Measurements from ENCODE around the gene FYB1.

DNA sequence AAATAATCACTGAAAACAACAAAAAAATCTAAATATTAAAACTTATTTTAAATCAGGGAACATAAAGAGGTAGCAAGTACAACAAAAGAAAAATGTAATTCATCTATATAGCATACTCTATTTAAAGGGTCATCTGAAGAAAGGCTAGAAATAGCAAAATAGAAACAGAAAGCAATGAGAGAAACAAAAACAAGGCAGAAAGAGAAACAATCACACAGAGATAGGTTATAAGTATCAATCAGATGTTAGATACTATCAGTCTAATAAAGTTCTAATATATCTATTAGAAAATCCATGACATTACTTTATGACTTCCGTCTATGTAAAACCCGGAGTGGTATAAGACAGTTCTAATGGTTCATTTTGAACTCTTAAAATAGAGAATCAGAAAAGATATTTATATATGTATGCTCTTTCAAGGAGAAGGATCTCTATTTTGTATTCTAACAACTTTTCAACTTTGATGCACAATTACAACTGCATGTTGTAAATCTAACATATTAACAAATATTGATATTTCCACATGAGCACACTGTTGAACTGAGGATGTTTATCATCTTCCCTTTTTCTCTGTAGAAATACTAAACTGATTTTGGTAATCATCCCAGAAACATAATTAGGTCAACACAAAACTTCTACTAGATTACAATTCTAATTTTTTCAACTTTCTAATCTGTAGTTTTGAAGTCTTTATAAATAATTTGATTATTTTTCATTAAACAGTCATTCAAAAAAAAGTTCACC is 161.0 kb downstream of the FYB1 start:
- TF ChIP-seq POLR2A (IDR thresholded peaks at IDR 0.05; ENCODE audit: borderline replicate concordance, extremely low read depth, insufficient read depth, insufficient read length) (no peak), TCF7L2 (IDR thresholded peaks at IDR 0.05; ENCODE audit: borderline replicate concordance, extremely low read depth, insufficient read depth, insufficient read length) (no peak), ELF1 (IDR thresholded peaks at IDR 0.05; ENCODE audit: borderline replicate concordance, low read depth) (no peak), POLR2AphosphoS5 (IDR thresholded peaks at IDR 0.05; ENCODE audit: low read depth, low read length) (no peak)
- TF ChIP-seq, protein P1, sequence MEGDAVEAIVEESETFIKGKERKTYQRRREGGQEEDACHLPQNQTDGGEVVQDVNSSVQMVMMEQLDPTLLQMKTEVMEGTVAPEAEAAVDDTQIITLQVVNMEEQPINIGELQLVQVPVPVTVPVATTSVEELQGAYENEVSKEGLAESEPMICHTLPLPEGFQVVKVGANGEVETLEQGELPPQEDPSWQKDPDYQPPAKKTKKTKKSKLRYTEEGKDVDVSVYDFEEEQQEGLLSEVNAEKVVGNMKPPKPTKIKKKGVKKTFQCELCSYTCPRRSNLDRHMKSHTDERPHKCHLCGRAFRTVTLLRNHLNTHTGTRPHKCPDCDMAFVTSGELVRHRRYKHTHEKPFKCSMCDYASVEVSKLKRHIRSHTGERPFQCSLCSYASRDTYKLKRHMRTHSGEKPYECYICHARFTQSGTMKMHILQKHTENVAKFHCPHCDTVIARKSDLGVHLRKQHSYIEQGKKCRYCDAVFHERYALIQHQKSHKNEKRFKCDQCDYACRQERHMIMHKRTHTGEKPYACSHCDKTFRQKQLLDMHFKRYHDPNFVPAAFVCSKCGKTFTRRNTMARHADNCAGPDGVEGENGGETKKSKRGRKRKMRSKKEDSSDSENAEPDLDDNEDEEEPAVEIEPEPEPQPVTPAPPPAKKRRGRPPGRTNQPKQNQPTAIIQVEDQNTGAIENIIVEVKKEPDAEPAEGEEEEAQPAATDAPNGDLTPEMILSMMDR (IDR thresholded peaks at IDR 0.05 in 2 of 3, conservative IDR thresholded peaks at IDR 0.05 in 1 of 3; ENCODE audit: borderline replicate concordance in 1 of 3, insufficient read depth in 1 of 3, low read depth in 2 of 3, low read length in 2 of 3): no peak
- TF ChIP-seq, protein P2, sequence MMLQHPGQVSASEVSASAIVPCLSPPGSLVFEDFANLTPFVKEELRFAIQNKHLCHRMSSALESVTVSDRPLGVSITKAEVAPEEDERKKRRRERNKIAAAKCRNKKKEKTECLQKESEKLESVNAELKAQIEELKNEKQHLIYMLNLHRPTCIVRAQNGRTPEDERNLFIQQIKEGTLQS (IDR thresholded peaks at IDR 0.05): no peak

Data from HCT116 (cell line).